ENCODE data around the gene HSD17B14. TPM values are rescaled to one million over a fixed set of nuclear protein-coding genes. Genes with fewer than 3 reads are reported as not detected.

Gene HSD17B14
- total and polyA plus RNA-seq, 8 donors = 2.8 to 41.4 (median 9.4) TPM; not detected in 1

DNA sequence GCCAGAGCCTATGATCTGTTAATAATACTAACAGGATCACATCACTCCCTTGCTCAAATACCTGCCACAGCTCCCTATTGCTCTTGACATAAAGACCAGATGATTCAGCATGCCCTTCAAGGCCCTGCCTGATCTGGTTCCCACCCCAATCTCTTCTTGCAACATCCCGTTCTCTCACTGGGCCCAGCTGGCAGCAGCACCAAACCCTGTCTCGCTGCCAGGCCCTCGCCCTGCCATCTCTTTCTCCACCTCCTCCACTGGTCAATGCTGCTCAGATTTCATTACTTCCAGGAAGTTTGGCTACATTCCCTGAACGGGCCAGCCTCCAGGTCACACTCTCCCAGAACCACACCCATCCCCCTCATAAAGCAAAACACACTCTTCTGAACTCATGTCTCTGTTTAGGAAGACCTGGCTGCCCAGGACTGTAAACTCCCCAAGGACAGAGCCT is 16.9 kb downstream of the HSD17B14 start:
- TF ChIP-seq EP300 (IDR thresholded peaks at IDR 0.05) = peak; percentile 16
- TF ChIP-seq POLR2A (IDR thresholded peaks at IDR 0.05) = no peak
- no peak for TF ChIP-seq CTCF (IDR thresholded peaks at IDR 0.05)
- peak; percentile 77 to 92 (median 79) for TF ChIP-seq POLR2AphosphoS5 (IDR thresholded peaks at IDR 0.05)
- H3K4me1 ChIP-seq = peaks cover 28 to 53% (median 39%) of the 10 kb centered on the region in 4 donors
- H3K36me3 ChIP-seq = no peaks in the 10 kb centered on the region
- no peak overlapping the region for H3K4me3 ChIP-seq
- peak; percentile 76 to 97 for DNase-seq
- intact Hi-C loops (cut with DNase I; ENCODE audit: low total_unique reads) = no loop called here
- 11 to 23% (median 16%) methylated on average over 4 of the region's 4 CpGs for WGBS, 5 donors
- no peaks in the 10 kb centered on the region for H3K27me3 ChIP-seq
- H3K9me3 ChIP-seq = no peaks in the 10 kb centered on the region
- H3K27ac ChIP-seq = peak overlapping the region; percentile 83 to 95 (median 86)

DNA sequence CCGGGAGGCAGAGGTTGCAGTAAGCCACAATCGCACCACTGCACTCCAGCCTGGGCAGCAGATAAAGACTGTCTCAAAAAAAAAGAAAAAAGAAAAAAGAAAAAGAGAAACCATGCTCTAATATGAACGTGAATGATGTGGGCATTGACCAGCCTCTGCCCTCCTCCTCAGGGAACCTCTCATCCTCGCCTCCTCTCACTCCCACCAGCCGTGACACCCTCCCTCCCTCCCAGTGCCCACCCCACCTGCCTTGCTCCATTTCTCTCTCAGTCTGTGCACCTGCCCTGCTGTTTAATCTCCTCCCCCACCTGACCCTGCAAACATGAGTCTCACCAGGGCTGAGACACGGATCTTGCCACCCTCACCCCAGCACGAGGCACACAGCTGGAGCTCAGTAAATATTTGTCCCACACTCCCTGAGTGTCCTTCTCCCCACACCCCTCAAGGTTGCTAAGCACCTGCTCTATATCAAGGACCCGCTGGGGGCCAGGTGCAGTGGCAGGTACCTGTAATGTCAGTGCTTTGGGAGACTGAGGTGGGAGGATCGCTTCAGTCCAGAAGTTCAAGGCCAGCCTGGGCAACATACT is 18.0 kb downstream of the HSD17B14 start:
- intact Hi-C loops (cut with DNase I; ENCODE audit: low total_unique reads) = no loop called here
- WGBS, 5 donors = 37 to 51% (median 42%) methylated on average over 9 of the region's 9 CpGs
- Histone ChIP-seq H3K27ac (peak overlapping the region; percentile 83 to 95 (median 86)), H3K27me3 (no peaks in the 10 kb centered on the region), H3K9me3 (no peaks in the 10 kb centered on the region), H3K4me1 (peaks cover 28 to 56% (median 41%) of the 10 kb centered on the region in 4 donors), H3K36me3 (no peaks in the 10 kb centered on the region), H3K4me3 (no peak overlapping the region)
- DNase-seq = peak; percentile 76 to 86
- peak in 2 of 3 donors; percentile 59 to 82 for TF ChIP-seq POLR2AphosphoS5 (IDR thresholded peaks at IDR 0.05)
- TF ChIP-seq CTCF (IDR thresholded peaks at IDR 0.05) = no peak
- no peak for TF ChIP-seq POLR2A (IDR thresholded peaks at IDR 0.05)

- WGBS, 5 donors = 64 to 90% (median 81%) methylated on average over 5 of the region's 5 CpGs
- Histone ChIP-seq H3K9me3 (no peaks in the 10 kb centered on the region), H3K27ac (peak overlapping the region; percentile 83 to 95 (median 86)), H3K4me3 (no peak overlapping the region), H3K27me3 (no peaks in the 10 kb centered on the region), H3K4me1 (peaks cover 31 to 63% (median 45%) of the 10 kb centered on the region in 4 donors), H3K36me3 (no peaks in the 10 kb centered on the region)
- TF ChIP-seq EP300 (IDR thresholded peaks at IDR 0.05) (no peak), POLR2AphosphoS5 (IDR thresholded peaks at IDR 0.05) (no peak), POLR2A (IDR thresholded peaks at IDR 0.05) (no peak), CTCF (IDR thresholded peaks at IDR 0.05) (no peak)
- DNase-seq = no peak
- intact Hi-C loops (cut with DNase I; ENCODE audit: low total_unique reads) = no loop called here
Measured at GRCh38 chr19:48817585-48818124, 18.6 kb downstream of the HSD17B14 start.

- Histone ChIP-seq H3K27me3 (no peaks in the 10 kb centered on the region), H3K27ac (peak overlapping the region; percentile 81 to 95 (median 87)), H3K36me3 (no peaks in the 10 kb centered on the region), H3K9me3 (no peaks in the 10 kb centered on the region), H3K4me1 (peaks cover 39 to 73% (median 59%) of the 10 kb centered on the region in 4 donors), H3K4me3 (no peak overlapping the region)
- peak; percentile 62 to 88 for DNase-seq
- 20 to 32% (median 24%) methylated on average over 14 of the region's 14 CpGs for WGBS, 5 donors
- TF ChIP-seq POLR2AphosphoS5 (IDR thresholded peaks at IDR 0.05) (peak; percentile 40 to 51 (median 48)), EP300 (IDR thresholded peaks at IDR 0.05) (no peak), CTCF (IDR thresholded peaks at IDR 0.05) (peak in 2 of 7 experiments; percentile 10 to 45)
- intact Hi-C loops (cut with DNase I; ENCODE audit: low total_unique reads) = no loop called here
Measured at GRCh38 chr19:48815870-48816501, 20.3 kb downstream of the HSD17B14 start.

Measured in stomach (tissue), 9 donors.